WTC11 (cell line): ENCODE results near the gene ZKSCAN2. TPM values are rescaled to one million over a fixed set of nuclear protein-coding genes. Genes with fewer than 3 reads are reported as not detected.

Experiments used
- ATAC-seq: fragments of 200-7000 bp; cut with Tn5 transposase; 2 replicates; pipeline ENCODE4 v1.10.0; 2021; ENCODE audit warnings: mild to moderate bottlenecking, moderate library complexity
- CTCF ChIA-PET: fragments of 300-600 bp; sonication (Branson Sonifier 250); formaldehyde crosslinking; loops from one replicate; lab custom pipeline; 2021; ENCODE audit warnings: antibody characterized with exemption; lab: Charles Lee
- POLR2A ChIA-PET: fragments of 350-600 bp; sonication (Branson Sonifier 250); formaldehyde crosslinking; loops from one replicate; lab custom pipeline; 2021; ENCODE audit warnings: antibody characterized with exemption; lab: Charles Lee
- DNase-seq: peaks from one replicate; pipeline ENCODE4 v3.0.0; 2021; ENCODE audit warnings: low spot score
- H3K27ac Mint-ChIP-seq: 2 replicates; pipeline ENCODE4 v1.8.0; 2021; ENCODE audit warnings: mixed read lengths
- H3K27me3 Mint-ChIP-seq: 2 replicates; pipeline ENCODE4 v1.8.0; 2021; ENCODE audit warnings: low read depth, mild to moderate bottlenecking, moderate library complexity, mixed read lengths
- H3K36me3 Mint-ChIP-seq: 2 replicates; pipeline ENCODE4 v1.8.0; 2021; ENCODE audit warnings: mixed read lengths
- H3K4me1 Mint-ChIP-seq: 2 replicates; pipeline ENCODE4 v1.8.0; 2022; ENCODE audit warnings: mixed read lengths
- H3K4me3 Mint-ChIP-seq: 2 replicates; pipeline ENCODE4 v1.8.0; 2021; ENCODE audit warnings: mild to moderate bottlenecking, moderate library complexity, mixed read lengths
- H3K9me3 Mint-ChIP-seq: 2 replicates; pipeline ENCODE4 v1.8.0; 2021; ENCODE audit warnings: mixed read lengths
- CREM ChIP-seq: sonication (generic); formaldehyde crosslinking; IDR thresholded peaks from 2 replicates; pipeline ENCODE4 v1.8.1; 2022; ENCODE audit warnings: mild to moderate bottlenecking, missing genetic modification reagents, moderate library complexity
- EMX1 ChIP-seq: fragments of 250-450 bp; sonication (Bioruptor Pico); IDR thresholded peaks from 2 replicates; pipeline ENCODE4 v1.8.0; 2021; ENCODE audit warnings: mild to moderate bottlenecking
- NFATC4 ChIP-seq: fragments of 250-450 bp; sonication (Bioruptor Pico); IDR thresholded peaks from 2 replicates; pipeline ENCODE4 v1.9.0; 2021; ENCODE audit warnings: mild to moderate bottlenecking
- NFE2L1 ChIP-seq: sonication (generic); formaldehyde crosslinking; IDR thresholded peaks from 2 replicates; pipeline ENCODE4 v1.8.1; 2023; ENCODE audit warnings: missing genetic modification reagents
- NFYB ChIP-seq: sonication (generic); formaldehyde crosslinking; conservative IDR thresholded peaks from 2 replicates; pipeline ENCODE4 v1.8.0; 2022; ENCODE audit warnings: low read depth, missing genetic modification reagents
- NR1H2 ChIP-seq: sonication (generic); formaldehyde crosslinking; IDR thresholded peaks from 2 replicates; pipeline ENCODE4 v1.9.0; 2021; ENCODE audit warnings: mild to moderate bottlenecking, moderate library complexity, missing genetic modification reagents
- OVOL2 ChIP-seq: fragments of 250-450 bp; sonication (Bioruptor Pico); IDR thresholded peaks from 2 replicates; pipeline ENCODE4 v1.9.0; 2021; ENCODE audit warnings: mild to moderate bottlenecking, borderline replicate concordance
- TEAD1 ChIP-seq: sonication (generic); formaldehyde crosslinking; IDR thresholded peaks from 2 replicates; pipeline ENCODE4 v1.8.0; 2022; ENCODE audit warnings: mild to moderate bottlenecking, missing genetic modification reagents
- ZNF138 ChIP-seq: sonication (generic); formaldehyde crosslinking; conservative IDR thresholded peaks from 2 replicates; pipeline ENCODE4 v1.8.1; 2022; ENCODE audit warnings: mild to moderate bottlenecking, moderate library complexity, missing genetic modification reagents
- ZNF232 ChIP-seq: sonication (generic); formaldehyde crosslinking; IDR thresholded peaks from 2 replicates; pipeline ENCODE4 v1.8.0; 2022; ENCODE audit warnings: mild to moderate bottlenecking, missing genetic modification reagents
- ZNF263 ChIP-seq: sonication (generic); formaldehyde crosslinking; IDR thresholded peaks from 2 replicates; pipeline ENCODE4 v1.8.1; 2022; ENCODE audit warnings: low read depth, mild to moderate bottlenecking, moderate library complexity, missing genetic modification reagents
- ZNF317 ChIP-seq: sonication (generic); formaldehyde crosslinking; IDR thresholded peaks from 2 replicates; pipeline ENCODE4 v1.8.1; 2023; ENCODE audit warnings: low read depth, mild to moderate bottlenecking, moderate library complexity, missing genetic modification reagents, borderline replicate concordance
- ZNF396 ChIP-seq: fragments of 250-450 bp; sonication (Bioruptor Pico); IDR thresholded peaks from 2 replicates; pipeline ENCODE4 v1.8.0; 2021; ENCODE audit warnings: mild to moderate bottlenecking, moderate library complexity, borderline replicate concordance
- ZNF671 ChIP-seq: fragments of 250-450 bp; sonication (Bioruptor Pico); IDR thresholded peaks from 2 replicates; pipeline ENCODE4 v1.8.0; 2021; ENCODE audit warnings: mild to moderate bottlenecking
- total RNA-seq: library from RNA; stranded (reverse); gene quantifications from 3 replicates; pipeline ENCODE4 v1.2.3, GENCODE V29; 2021
- TF ChIP-seq, protein P1 (sequence below): sonication (generic); formaldehyde crosslinking; IDR thresholded peaks from 2 replicates; pipeline ENCODE4 v1.8.1; 2022; ENCODE audit warnings: low read depth, mild to moderate bottlenecking, moderate library complexity, missing genetic modification reagents, borderline replicate concordance
- TF ChIP-seq, protein P2 (sequence below): fragments of 200-600 bp; IDR thresholded peaks from 2 replicates; pipeline ENCODE4 v1.8.0; 2022; ENCODE audit warnings: antibody characterized with exemption
- TF ChIP-seq, protein P3 (sequence below): fragments of 250-450 bp; sonication (Bioruptor Pico); IDR thresholded peaks from 2 replicates; pipeline ENCODE4 v1.9.0; 2021; ENCODE audit warnings: mild to moderate bottlenecking
- TF ChIP-seq, protein P4 (sequence below): sonication (generic); formaldehyde crosslinking; IDR thresholded peaks from 2 replicates; pipeline ENCODE4 v1.8.0; 2023; ENCODE audit warnings: missing genetic modification reagents
- TF ChIP-seq, protein P5 (sequence below): fragments of 250-450 bp; sonication (Bioruptor Pico); IDR thresholded peaks from 2 replicates; pipeline ENCODE4 v1.9.0; 2021; ENCODE audit warnings: moderate library complexity, mild to moderate bottlenecking, inconsistent platforms, borderline replicate concordance
- TF ChIP-seq, protein P6 (sequence below): sonication (generic); formaldehyde crosslinking; conservative IDR thresholded peaks from 2 replicates; pipeline ENCODE4 v1.8.1; 2023; ENCODE audit warnings: mild to moderate bottlenecking, low read depth, missing genetic modification reagents, moderate library complexity
- TF ChIP-seq, protein P7 (sequence below): sonication (generic); formaldehyde crosslinking; IDR thresholded peaks from 2 replicates; pipeline ENCODE4 v1.8.0; 2022; ENCODE audit warnings: mild to moderate bottlenecking, missing genetic modification reagents

Gene ZKSCAN2
- total RNA-seq, 1 experiment from 2014 or later: 13.0 TPM

DNA sequence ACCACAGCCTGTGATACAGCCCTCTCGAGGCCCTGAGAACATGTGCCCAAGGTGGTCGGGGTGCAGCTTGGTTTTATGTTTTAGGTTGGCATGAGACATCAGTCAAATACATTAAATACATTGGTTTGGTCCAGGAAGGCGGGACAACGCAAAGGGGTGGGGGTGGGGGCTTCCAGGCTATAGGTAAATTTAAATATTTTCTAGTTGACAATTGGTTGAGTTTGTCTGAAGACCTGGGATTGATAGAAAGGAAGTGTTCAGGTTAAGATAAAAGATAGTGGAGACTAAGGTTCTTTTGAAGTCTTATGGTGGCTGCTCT, 1.2 kb upstream of the ZKSCAN2 start (continued):
- TF ChIP-seq, protein P1, sequence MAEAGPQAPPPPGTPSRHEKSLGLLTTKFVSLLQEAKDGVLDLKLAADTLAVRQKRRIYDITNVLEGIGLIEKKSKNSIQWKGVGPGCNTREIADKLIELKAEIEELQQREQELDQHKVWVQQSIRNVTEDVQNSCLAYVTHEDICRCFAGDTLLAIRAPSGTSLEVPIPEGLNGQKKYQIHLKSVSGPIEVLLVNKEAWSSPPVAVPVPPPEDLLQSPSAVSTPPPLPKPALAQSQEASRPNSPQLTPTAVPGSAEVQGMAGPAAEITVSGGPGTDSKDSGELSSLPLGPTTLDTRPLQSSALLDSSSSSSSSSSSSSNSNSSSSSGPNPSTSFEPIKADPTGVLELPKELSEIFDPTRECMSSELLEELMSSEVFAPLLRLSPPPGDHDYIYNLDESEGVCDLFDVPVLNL (CRISPR knock-in tag): no peak
- TF ChIP-seq, protein P2, sequence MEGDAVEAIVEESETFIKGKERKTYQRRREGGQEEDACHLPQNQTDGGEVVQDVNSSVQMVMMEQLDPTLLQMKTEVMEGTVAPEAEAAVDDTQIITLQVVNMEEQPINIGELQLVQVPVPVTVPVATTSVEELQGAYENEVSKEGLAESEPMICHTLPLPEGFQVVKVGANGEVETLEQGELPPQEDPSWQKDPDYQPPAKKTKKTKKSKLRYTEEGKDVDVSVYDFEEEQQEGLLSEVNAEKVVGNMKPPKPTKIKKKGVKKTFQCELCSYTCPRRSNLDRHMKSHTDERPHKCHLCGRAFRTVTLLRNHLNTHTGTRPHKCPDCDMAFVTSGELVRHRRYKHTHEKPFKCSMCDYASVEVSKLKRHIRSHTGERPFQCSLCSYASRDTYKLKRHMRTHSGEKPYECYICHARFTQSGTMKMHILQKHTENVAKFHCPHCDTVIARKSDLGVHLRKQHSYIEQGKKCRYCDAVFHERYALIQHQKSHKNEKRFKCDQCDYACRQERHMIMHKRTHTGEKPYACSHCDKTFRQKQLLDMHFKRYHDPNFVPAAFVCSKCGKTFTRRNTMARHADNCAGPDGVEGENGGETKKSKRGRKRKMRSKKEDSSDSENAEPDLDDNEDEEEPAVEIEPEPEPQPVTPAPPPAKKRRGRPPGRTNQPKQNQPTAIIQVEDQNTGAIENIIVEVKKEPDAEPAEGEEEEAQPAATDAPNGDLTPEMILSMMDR: no peak
- TF ChIP-seq ZNF317 (CRISPR knock-in tag): no peak
- no peak for TF ChIP-seq ZNF396 (CRISPR knock-in tag)
- TF ChIP-seq, protein P3, sequence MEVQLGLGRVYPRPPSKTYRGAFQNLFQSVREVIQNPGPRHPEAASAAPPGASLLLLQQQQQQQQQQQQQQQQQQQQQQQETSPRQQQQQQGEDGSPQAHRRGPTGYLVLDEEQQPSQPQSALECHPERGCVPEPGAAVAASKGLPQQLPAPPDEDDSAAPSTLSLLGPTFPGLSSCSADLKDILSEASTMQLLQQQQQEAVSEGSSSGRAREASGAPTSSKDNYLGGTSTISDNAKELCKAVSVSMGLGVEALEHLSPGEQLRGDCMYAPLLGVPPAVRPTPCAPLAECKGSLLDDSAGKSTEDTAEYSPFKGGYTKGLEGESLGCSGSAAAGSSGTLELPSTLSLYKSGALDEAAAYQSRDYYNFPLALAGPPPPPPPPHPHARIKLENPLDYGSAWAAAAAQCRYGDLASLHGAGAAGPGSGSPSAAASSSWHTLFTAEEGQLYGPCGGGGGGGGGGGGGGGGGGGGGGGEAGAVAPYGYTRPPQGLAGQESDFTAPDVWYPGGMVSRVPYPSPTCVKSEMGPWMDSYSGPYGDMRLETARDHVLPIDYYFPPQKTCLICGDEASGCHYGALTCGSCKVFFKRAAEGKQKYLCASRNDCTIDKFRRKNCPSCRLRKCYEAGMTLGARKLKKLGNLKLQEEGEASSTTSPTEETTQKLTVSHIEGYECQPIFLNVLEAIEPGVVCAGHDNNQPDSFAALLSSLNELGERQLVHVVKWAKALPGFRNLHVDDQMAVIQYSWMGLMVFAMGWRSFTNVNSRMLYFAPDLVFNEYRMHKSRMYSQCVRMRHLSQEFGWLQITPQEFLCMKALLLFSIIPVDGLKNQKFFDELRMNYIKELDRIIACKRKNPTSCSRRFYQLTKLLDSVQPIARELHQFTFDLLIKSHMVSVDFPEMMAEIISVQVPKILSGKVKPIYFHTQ (CRISPR knock-in tag): no peak
- TF ChIP-seq NFYB (CRISPR knock-in tag): no peak
- TF ChIP-seq NFE2L1: no peak

DNA sequence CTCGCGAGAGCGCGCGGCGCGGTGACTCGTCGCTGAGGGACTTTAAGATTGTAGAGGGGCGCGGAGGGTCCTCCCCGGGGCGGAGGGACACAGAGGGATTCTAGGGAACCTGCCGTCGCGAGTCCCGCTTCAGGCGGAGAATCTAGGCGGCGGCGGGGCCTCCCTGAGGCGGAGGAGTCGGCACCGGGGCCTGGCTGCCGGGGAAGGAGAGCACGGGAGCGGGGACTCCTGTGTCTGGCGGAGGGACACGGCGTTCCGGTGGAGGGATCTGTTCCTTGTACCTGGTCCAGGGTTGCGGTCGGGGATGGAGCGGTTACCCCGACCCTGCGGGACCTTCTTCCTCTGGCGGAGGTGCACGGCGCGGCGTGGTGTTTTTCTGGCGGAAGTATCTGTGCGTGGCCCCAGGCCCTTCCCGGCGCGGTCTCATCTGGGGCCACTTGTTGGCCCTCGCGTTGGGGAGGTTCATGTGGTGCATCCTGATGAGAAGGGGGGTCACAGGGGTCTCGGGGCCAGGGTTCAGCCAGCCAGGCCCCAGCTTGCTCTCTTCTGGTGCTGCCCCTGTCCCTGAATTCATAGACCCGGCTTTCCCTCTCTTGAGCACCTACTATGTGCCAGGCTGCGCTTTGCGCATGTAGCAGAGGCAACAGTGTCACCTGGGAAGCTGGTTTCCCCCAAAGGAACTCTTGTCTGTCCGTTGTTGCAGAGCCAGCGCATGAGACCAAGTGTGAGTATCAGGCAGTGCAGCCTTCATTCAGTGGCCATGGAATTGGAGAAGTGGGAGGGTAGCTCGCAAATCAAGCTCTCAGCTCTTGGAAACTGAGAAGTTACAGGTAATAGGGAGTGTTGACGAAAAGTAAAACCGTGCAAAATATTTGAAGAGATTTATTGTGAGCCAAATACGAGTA, 563 bp upstream of the ZKSCAN2 start:
- no peaks in the 10 kb centered on the region for H3K9me3 Mint-ChIP-seq
- peak; percentile 64 for ATAC-seq
- DNase-seq: peak; percentile 88
- POLR2A ChIA-PET: interaction anchor here (0.5 to 0.9 kb wide), 2 partner anchors 12 to 108 kb away, joined by 3 read pairs; no protein-coding TSS in a partner anchor
- peaks cover 36% of the 10 kb centered on the region for H3K4me1 Mint-ChIP-seq
- H3K27ac Mint-ChIP-seq: peak overlapping the region; percentile 97
- CTCF ChIA-PET: interaction anchor here (1.2 kb wide), 1 partner anchor 433 kb away, joined by 3 read pairs; the partner anchor contains the start of gene HS3ST4
- H3K4me3 Mint-ChIP-seq: peak overlapping the region; percentile 92
- H3K36me3 Mint-ChIP-seq: peaks cover 32% of the 10 kb centered on the region
- no peaks in the 10 kb centered on the region for H3K27me3 Mint-ChIP-seq
- TF ChIP-seq, protein P4, sequence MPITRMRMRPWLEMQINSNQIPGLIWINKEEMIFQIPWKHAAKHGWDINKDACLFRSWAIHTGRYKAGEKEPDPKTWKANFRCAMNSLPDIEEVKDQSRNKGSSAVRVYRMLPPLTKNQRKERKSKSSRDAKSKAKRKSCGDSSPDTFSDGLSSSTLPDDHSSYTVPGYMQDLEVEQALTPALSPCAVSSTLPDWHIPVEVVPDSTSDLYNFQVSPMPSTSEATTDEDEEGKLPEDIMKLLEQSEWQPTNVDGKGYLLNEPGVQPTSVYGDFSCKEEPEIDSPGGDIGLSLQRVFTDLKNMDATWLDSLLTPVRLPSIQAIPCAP: no peak; the same call in 1 of the 2 replicates
- TF ChIP-seq, protein P5, sequence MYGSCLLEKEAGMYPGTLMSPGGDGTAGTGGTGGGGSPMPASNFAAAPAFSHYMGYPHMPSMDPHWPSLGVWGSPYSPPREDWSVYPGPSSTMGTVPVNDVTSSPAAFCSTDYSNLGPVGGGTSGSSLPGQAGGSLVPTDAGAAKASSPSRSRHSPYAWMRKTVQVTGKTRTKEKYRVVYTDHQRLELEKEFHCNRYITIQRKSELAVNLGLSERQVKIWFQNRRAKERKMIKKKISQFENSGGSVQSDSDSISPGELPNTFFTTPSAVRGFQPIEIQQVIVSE (CRISPR knock-in tag): no peak
- TF ChIP-seq NFATC4 (CRISPR knock-in tag) (peak; percentile 71; the same call in 1 of the 2 replicates), CREM (CRISPR knock-in tag) (no peak), ZNF263 (CRISPR knock-in tag) (peak; percentile 51; the same call in 1 of the 2 replicates), ZNF232 (CRISPR knock-in tag) (0 out of 2 replicates have a peak, but pooled peaks have one; percentile 77), ZNF138 (no peak), EMX1 (CRISPR knock-in tag) (0 out of 2 replicates have a peak, but pooled peaks have one; percentile 38), TEAD1 (CRISPR knock-in tag) (peak; percentile 33; the same call in 1 of the 2 replicates), OVOL2 (CRISPR knock-in tag) (0 out of 2 replicates have a peak, but pooled peaks have one; percentile 47), NR1H2 (CRISPR knock-in tag) (no peak), ZNF671 (0 out of 2 replicates have a peak, but pooled peaks have one; percentile 47)
- TF ChIP-seq, protein P6, sequence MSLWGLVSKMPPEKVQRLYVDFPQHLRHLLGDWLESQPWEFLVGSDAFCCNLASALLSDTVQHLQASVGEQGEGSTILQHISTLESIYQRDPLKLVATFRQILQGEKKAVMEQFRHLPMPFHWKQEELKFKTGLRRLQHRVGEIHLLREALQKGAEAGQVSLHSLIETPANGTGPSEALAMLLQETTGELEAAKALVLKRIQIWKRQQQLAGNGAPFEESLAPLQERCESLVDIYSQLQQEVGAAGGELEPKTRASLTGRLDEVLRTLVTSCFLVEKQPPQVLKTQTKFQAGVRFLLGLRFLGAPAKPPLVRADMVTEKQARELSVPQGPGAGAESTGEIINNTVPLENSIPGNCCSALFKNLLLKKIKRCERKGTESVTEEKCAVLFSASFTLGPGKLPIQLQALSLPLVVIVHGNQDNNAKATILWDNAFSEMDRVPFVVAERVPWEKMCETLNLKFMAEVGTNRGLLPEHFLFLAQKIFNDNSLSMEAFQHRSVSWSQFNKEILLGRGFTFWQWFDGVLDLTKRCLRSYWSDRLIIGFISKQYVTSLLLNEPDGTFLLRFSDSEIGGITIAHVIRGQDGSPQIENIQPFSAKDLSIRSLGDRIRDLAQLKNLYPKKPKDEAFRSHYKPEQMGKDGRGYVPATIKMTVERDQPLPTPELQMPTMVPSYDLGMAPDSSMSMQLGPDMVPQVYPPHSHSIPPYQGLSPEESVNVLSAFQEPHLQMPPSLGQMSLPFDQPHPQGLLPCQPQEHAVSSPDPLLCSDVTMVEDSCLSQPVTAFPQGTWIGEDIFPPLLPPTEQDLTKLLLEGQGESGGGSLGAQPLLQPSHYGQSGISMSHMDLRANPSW: no peak
- TF ChIP-seq, protein P7, sequence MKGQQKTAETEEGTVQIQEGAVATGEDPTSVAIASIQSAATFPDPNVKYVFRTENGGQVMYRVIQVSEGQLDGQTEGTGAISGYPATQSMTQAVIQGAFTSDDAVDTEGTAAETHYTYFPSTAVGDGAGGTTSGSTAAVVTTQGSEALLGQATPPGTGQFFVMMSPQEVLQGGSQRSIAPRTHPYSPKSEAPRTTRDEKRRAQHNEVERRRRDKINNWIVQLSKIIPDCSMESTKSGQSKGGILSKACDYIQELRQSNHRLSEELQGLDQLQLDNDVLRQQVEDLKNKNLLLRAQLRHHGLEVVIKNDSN: peak; percentile 42; the same call in 1 of the 2 replicates
